Skeletal muscle satellite cell (primary cell): Measurements from ENCODE around the gene GPC3.

Experiments used
- H3K27me3 ChIP-seq: 2 replicates; pipeline ENCODE4 v1.7.0; 2013; ENCODE audit warnings: low read length; ENCODE audit not compliant: control insufficient read depth, insufficient read depth
- H3K36me3 ChIP-seq: 2 replicates; pipeline ENCODE4 v1.7.0; 2013; ENCODE audit warnings: mild to moderate bottlenecking, control low read depth, low read length; ENCODE audit not compliant: insufficient read depth
- H3K4me1 ChIP-seq: 2 replicates; pipeline ENCODE4 v1.7.0; 2013; ENCODE audit warnings: low read length; ENCODE audit not compliant: control insufficient read depth, insufficient read depth
- H3K4me2 ChIP-seq: 2 replicates; pipeline ENCODE4 v1.7.0; 2013; ENCODE audit warnings: mild to moderate bottlenecking, low read length
- H3K4me3 ChIP-seq: 2 replicates; pipeline ENCODE4 v1.7.0; 2013; ENCODE audit warnings: low read length
- H3K9ac ChIP-seq: 2 replicates; pipeline ENCODE4 v1.7.0; 2013; ENCODE audit warnings: mild to moderate bottlenecking, low read depth, low read length, moderate library complexity
- H3K9me3 ChIP-seq: replicated peaks from 2 replicates; pipeline ENCODE4 v1.7.0; 2013; ENCODE audit warnings: mild to moderate bottlenecking, control low read depth, low read length

Gene GPC3

GRCh38 chrX:133980832-133981588 is 4.4 kb downstream of the GPC3 start:
- Histone ChIP-seq H3K4me1 (no peaks in the 10 kb centered on the region), H3K4me2 (no peak overlapping the region), H3K9ac (no peak overlapping the region), H3K36me3 (no peaks in the 10 kb centered on the region), H3K27me3 (peaks cover 44% of the 10 kb centered on the region), H3K9me3 (no peaks in the 10 kb centered on the region), H3K4me3 (no peak overlapping the region)

GRCh38 chrX:133980406-133980805 is 5.0 kb downstream of the GPC3 start:
- H3K9me3 ChIP-seq, result no peaks in the 10 kb centered on the region
- no peak overlapping the region for H3K9ac ChIP-seq
- no peak overlapping the region for H3K4me2 ChIP-seq

GRCh38 chrX:133979641-133980230 is 5.7 kb downstream of the GPC3 start:
- Histone ChIP-seq H3K4me1 (no peaks in the 10 kb centered on the region), H3K9me3 (no peaks in the 10 kb centered on the region), H3K27me3 (peaks cover 38% of the 10 kb centered on the region), H3K9ac (no peak overlapping the region), H3K36me3 (no peaks in the 10 kb centered on the region), H3K4me3 (no peak overlapping the region), H3K4me2 (no peak overlapping the region)

More at GRCh38 chrX:133980406-133980805, 5.0 kb downstream of the GPC3 start:
- no peak overlapping the region for H3K4me3 ChIP-seq
- no peaks in the 10 kb centered on the region for H3K4me1 ChIP-seq
- H3K27me3 ChIP-seq, result peaks cover 44% of the 10 kb centered on the region
- H3K36me3 ChIP-seq, result no peaks in the 10 kb centered on the region

- no peak overlapping the region for H3K4me3 ChIP-seq
- no peak overlapping the region for H3K4me2 ChIP-seq
- H3K36me3 ChIP-seq, result no peaks in the 10 kb centered on the region
- H3K4me1 ChIP-seq, result no peaks in the 10 kb centered on the region
- no peak overlapping the region for H3K9ac ChIP-seq
- H3K27me3 ChIP-seq, result peaks cover 16% of the 10 kb centered on the region
- no peaks in the 10 kb centered on the region for H3K9me3 ChIP-seq
These were observed 11.7 kb downstream of the GPC3 start for GRCh38 chrX:133973704-133974103.

GRCh38 chrX:133972916-133973315 is 12.5 kb downstream of the GPC3 start:
- no peak overlapping the region for H3K9ac ChIP-seq
- H3K4me2 ChIP-seq, result no peak overlapping the region
- H3K27me3 ChIP-seq, result peaks cover 16% of the 10 kb centered on the region
- no peaks in the 10 kb centered on the region for H3K36me3 ChIP-seq
- H3K9me3 ChIP-seq, result no peaks in the 10 kb centered on the region
- H3K4me3 ChIP-seq, result no peak overlapping the region
- no peaks in the 10 kb centered on the region for H3K4me1 ChIP-seq

- H3K4me2 ChIP-seq, result no peak overlapping the region
These were observed 13.8 kb downstream of the GPC3 start for GRCh38 chrX:133971586-133971985.

GRCh38 chrX:133970076-133970475 is 15.3 kb downstream of the GPC3 start:
- Histone ChIP-seq H3K36me3 (no peaks in the 10 kb centered on the region), H3K4me2 (no peak overlapping the region), H3K9me3 (no peaks in the 10 kb centered on the region), H3K4me1 (no peaks in the 10 kb centered on the region), H3K27me3 (peaks cover 25% of the 10 kb centered on the region), H3K9ac (no peak overlapping the region), H3K4me3 (no peak overlapping the region)

More at GRCh38 chrX:133971586-133971985, 13.8 kb downstream of the GPC3 start:
- Histone ChIP-seq H3K4me3 (no peak overlapping the region), H3K27me3 (peaks cover 15% of the 10 kb centered on the region), H3K9me3 (no peaks in the 10 kb centered on the region), H3K4me1 (no peaks in the 10 kb centered on the region), H3K36me3 (no peaks in the 10 kb centered on the region), H3K9ac (no peak overlapping the region)

GRCh38 chrX:133969191-133969590 is 16.2 kb downstream of the GPC3 start:
- Histone ChIP-seq H3K9ac (no peak overlapping the region), H3K4me2 (no peak overlapping the region), H3K4me3 (no peak overlapping the region), H3K27me3 (peaks cover 25% of the 10 kb centered on the region), H3K4me1 (no peaks in the 10 kb centered on the region), H3K36me3 (no peaks in the 10 kb centered on the region), H3K9me3 (no peaks in the 10 kb centered on the region)

- no peak overlapping the region for H3K4me2 ChIP-seq
- no peak overlapping the region for H3K4me3 ChIP-seq
- no peaks in the 10 kb centered on the region for H3K4me1 ChIP-seq
- H3K36me3 ChIP-seq, result no peaks in the 10 kb centered on the region
- peaks cover 25% of the 10 kb centered on the region for H3K27me3 ChIP-seq
- H3K9ac ChIP-seq, result no peak overlapping the region
- H3K9me3 ChIP-seq, result no peaks in the 10 kb centered on the region
These were observed 17.3 kb downstream of the GPC3 start for GRCh38 chrX:133968109-133968508.

- Histone ChIP-seq H3K36me3 (no peaks in the 10 kb centered on the region), H3K4me3 (no peak overlapping the region), H3K4me2 (no peak overlapping the region), H3K9ac (no peak overlapping the region), H3K27me3 (peaks cover 18% of the 10 kb centered on the region), H3K9me3 (no peaks in the 10 kb centered on the region), H3K4me1 (no peaks in the 10 kb centered on the region)
These were observed 19.2 kb downstream of the GPC3 start for GRCh38 chrX:133966199-133966598.

GRCh38 chrX:133965321-133965720 is 20.1 kb downstream of the GPC3 start:
- Histone ChIP-seq H3K9me3 (no peaks in the 10 kb centered on the region), H3K27me3 (peaks cover 20% of the 10 kb centered on the region), H3K4me2 (no peak overlapping the region), H3K36me3 (no peaks in the 10 kb centered on the region), H3K4me1 (no peaks in the 10 kb centered on the region), H3K4me3 (no peak overlapping the region), H3K9ac (no peak overlapping the region)

- Histone ChIP-seq H3K36me3 (no peaks in the 10 kb centered on the region), H3K4me1 (no peaks in the 10 kb centered on the region), H3K4me2 (no peak overlapping the region), H3K9ac (no peak overlapping the region), H3K9me3 (no peaks in the 10 kb centered on the region), H3K4me3 (no peak overlapping the region), H3K27me3 (peaks cover 19% of the 10 kb centered on the region)
These were observed 24.3 kb downstream of the GPC3 start for GRCh38 chrX:133961046-133961445.
